CD8-positive, alpha-beta memory T cell (primary cell): ENCODE data around the gene TGM3. TPM values are rescaled to one million over a fixed set of nuclear protein-coding genes. Genes with fewer than 3 reads are reported as not detected.

Experiments
- CTCF ChIA-PET: fragments of 350-600 bp; sonication (Branson Sonifier 250); formaldehyde crosslinking; loops from one replicate; lab custom pipeline; 2021; ENCODE audit warnings: antibody characterized with exemption; lab: Charles Lee
- POLR2A ChIA-PET: fragments of 350-600 bp; sonication (Branson Sonifier 250); formaldehyde crosslinking; loops from one replicate; lab custom pipeline; 2021; ENCODE audit warnings: antibody characterized with exemption; lab: Charles Lee
- DNase-seq, 5 donors: peaks; one replicate each; pipeline versions ENCODE4 v3.0.0 to v3.0.0-alpha.2; 2020 to 2022; ENCODE audit warnings: mixed read lengths in 1 of 5
- H3K27ac ChIP-seq: one replicate; pipeline ENCODE4 v1.7.0; 2013; ENCODE audit warnings: low read depth, mild to moderate bottlenecking, low read length, moderate library complexity
- H3K27me3 ChIP-seq: 2 replicates; pipeline ENCODE4 v1.7.0; 2013; ENCODE audit warnings: low read length, mild to moderate bottlenecking; ENCODE audit not compliant: insufficient read depth, poor library complexity, severe bottlenecking
- H3K36me3 ChIP-seq: 2 replicates; pipeline ENCODE4 v1.7.0; 2013; ENCODE audit warnings: mild to moderate bottlenecking, low read length, moderate library complexity; ENCODE audit not compliant: insufficient read depth
- H3K4me1 ChIP-seq: 2 replicates; pipeline ENCODE4 v1.7.0; 2013; ENCODE audit warnings: mild to moderate bottlenecking, low read length, moderate library complexity; ENCODE audit not compliant: insufficient read depth
- H3K4me3 ChIP-seq: 2 replicates; pipeline ENCODE4 v1.7.0; 2013; ENCODE audit warnings: mild to moderate bottlenecking, low read length
- H3K9me3 ChIP-seq: 2 replicates; pipeline ENCODE4 v1.7.0; 2013; ENCODE audit warnings: mild to moderate bottlenecking, low read length
- H3K27ac Mint-ChIP-seq, 8 donors: one replicate each; pipeline ENCODE4 v1.8.0; 2020 to 2021; ENCODE audit warnings: mixed read lengths in 8 of 8, mild to moderate bottlenecking in 6 of 8, inconsistent platforms in 3 of 8, moderate library complexity in 3 of 8
- H3K27me3 Mint-ChIP-seq, 2 donors: one replicate each; pipeline ENCODE4 v1.8.0; 2020 to 2021; ENCODE audit warnings: mixed read lengths in 2 of 2, mild to moderate bottlenecking in 1 of 2, moderate library complexity in 1 of 2
- H3K36me3 Mint-ChIP-seq, 3 donors: one replicate each; pipeline ENCODE4 v1.8.0; 2020 to 2021; ENCODE audit warnings: mixed read lengths in 3 of 3, inconsistent platforms in 1 of 3, mild to moderate bottlenecking in 1 of 3
- H3K4me1 Mint-ChIP-seq, 3 donors: one replicate each; pipeline ENCODE4 v1.8.0; 2020 to 2021; ENCODE audit warnings: mixed read lengths in 3 of 3, inconsistent platforms in 1 of 3, mild to moderate bottlenecking in 1 of 3
- H3K4me3 Mint-ChIP-seq, 7 donors: one replicate each; pipeline ENCODE4 v1.8.0; 2020 to 2021; ENCODE audit warnings: mixed read lengths in 7 of 7, mild to moderate bottlenecking in 6 of 7, moderate library complexity in 4 of 7, inconsistent platforms in 2 of 7
- H3K9me3 Mint-ChIP-seq, 5 donors: one replicate each; pipeline ENCODE4 v1.8.0; 2020 to 2022; ENCODE audit warnings: mixed read lengths in 5 of 5, mild to moderate bottlenecking in 3 of 5, moderate library complexity in 2 of 5, inconsistent platforms in 1 of 5
- polyA plus RNA-seq: library from polyadenylated mRNA; unstranded; fragments of 300-500 nt; fragmentation: Illumina TruSeq; gene quantifications from one replicate; pipeline ENCODE4 v1.2.3, GENCODE V29; 2021
- total RNA-seq, 2 experiments: library from RNA; stranded (reverse); gene quantifications; one replicate each; pipeline ENCODE4 v1.2.3, GENCODE V29; 2021

The TGM3 gene
- total and polyA plus RNA-seq, 3 experiments from 2014 or later, result not detected

GRCh38 chr20:2364044-2364443, 68.2 kb downstream of the TGM3 start:
- Mint-ChIP-seq H3K36me3 (peaks cover 0 to 4% (median 0%) of the 10 kb centered on the region in 3 donors), H3K9me3 (peaks cover 14 to 28% (median 22%) of the 10 kb centered on the region in 5 donors), H3K4me3 (no peak overlapping the region), H3K27me3 (peaks cover 29 to 48% of the 10 kb centered on the region in 2 donors), H3K4me1 (no peaks in the 10 kb centered on the region), H3K27ac (no peak overlapping the region)
- no peak for DNase-seq
- H3K27ac ChIP-seq, result no peak overlapping the region
- ChIA-PET POLR2A (no interaction called here), CTCF (no interaction called here)
- no peak overlapping the region for H3K4me3 ChIP-seq
- no peaks in the 10 kb centered on the region for H3K36me3 ChIP-seq
- no peaks in the 10 kb centered on the region for H3K9me3 ChIP-seq
- no peaks in the 10 kb centered on the region for H3K4me1 ChIP-seq
- no peaks in the 10 kb centered on the region for H3K27me3 ChIP-seq

DNA sequence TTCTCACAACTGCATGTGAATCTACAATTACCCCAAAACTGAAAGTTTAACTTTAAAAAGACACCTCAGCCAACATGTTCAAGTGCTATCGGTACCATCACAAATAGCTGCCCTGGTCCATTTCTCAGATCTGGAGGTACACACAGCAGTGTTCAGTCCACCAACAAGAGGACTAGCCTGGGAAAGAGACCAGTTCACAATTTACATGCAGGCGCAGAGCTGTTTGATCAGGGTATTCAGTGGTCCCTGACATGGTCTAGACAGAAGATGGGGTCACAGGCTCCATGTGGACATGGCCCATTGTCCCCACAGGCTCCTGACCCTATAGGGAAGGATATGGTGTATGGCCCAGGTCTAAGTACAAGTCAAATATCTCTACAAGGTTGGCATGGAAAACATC, 69.3 kb downstream of the TGM3 start:
- H3K27ac Mint-ChIP-seq, result no peak overlapping the region
- Histone ChIP-seq H3K9me3 (no peaks in the 10 kb centered on the region), H3K27me3 (no peaks in the 10 kb centered on the region), H3K4me1 (no peaks in the 10 kb centered on the region), H3K36me3 (no peaks in the 10 kb centered on the region), H3K4me3 (no peak overlapping the region), H3K27ac (no peak overlapping the region)
- POLR2A ChIA-PET, result no interaction called here
- no peaks in the 10 kb centered on the region for H3K4me1 Mint-ChIP-seq
- DNase-seq, result no peak
- peaks cover 0 to 4% (median 0%) of the 10 kb centered on the region in 3 donors for H3K36me3 Mint-ChIP-seq
- H3K9me3 Mint-ChIP-seq, result peaks cover 11 to 22% (median 19%) of the 10 kb centered on the region in 5 donors
- H3K4me3 Mint-ChIP-seq, result no peak overlapping the region
- CTCF ChIA-PET, result no interaction called here
- peaks cover 35 to 50% of the 10 kb centered on the region in 2 donors for H3K27me3 Mint-ChIP-seq

GRCh38 chr20:2365666-2366065, 69.9 kb downstream of the TGM3 start:
- Mint-ChIP-seq H3K36me3 (peaks cover 0 to 1% (median 0%) of the 10 kb centered on the region in 3 donors), H3K27ac (no peak overlapping the region), H3K4me3 (no peak overlapping the region), H3K4me1 (no peaks in the 10 kb centered on the region), H3K27me3 (peaks cover 32 to 56% of the 10 kb centered on the region in 2 donors), H3K9me3 (peaks cover 8 to 18% (median 14%) of the 10 kb centered on the region in 5 donors)
- H3K4me1 ChIP-seq, result no peaks in the 10 kb centered on the region
- H3K9me3 ChIP-seq, result no peaks in the 10 kb centered on the region
- no peaks in the 10 kb centered on the region for H3K27me3 ChIP-seq
- H3K4me3 ChIP-seq, result no peak overlapping the region
- H3K27ac ChIP-seq, result no peak overlapping the region
- POLR2A ChIA-PET, result no interaction called here
- DNase-seq, result no peak
- H3K36me3 ChIP-seq, result no peaks in the 10 kb centered on the region
- CTCF ChIA-PET, result no interaction called here

GRCh38 chr20:2368621-2369020, 72.8 kb downstream of the TGM3 start:
- peak overlapping the region in 1 of 7 donors; percentile 8 for H3K4me3 Mint-ChIP-seq
- no peaks in the 10 kb centered on the region for H3K36me3 Mint-ChIP-seq
- no peak for DNase-seq
- H3K36me3 ChIP-seq, result no peaks in the 10 kb centered on the region
- H3K27ac ChIP-seq, result no peak overlapping the region
- no peak overlapping the region for H3K27ac Mint-ChIP-seq
- no peak overlapping the region for H3K4me3 ChIP-seq
- peaks cover 0 to 5% (median 0%) of the 10 kb centered on the region in 5 donors for H3K9me3 Mint-ChIP-seq
- ChIA-PET CTCF (no interaction called here), POLR2A (no interaction called here)
- peaks cover 5% of the 10 kb centered on the region for H3K27me3 ChIP-seq
- no peaks in the 10 kb centered on the region for H3K9me3 ChIP-seq
- H3K27me3 Mint-ChIP-seq, result peaks cover 38 to 81% of the 10 kb centered on the region in 2 donors
- H3K4me1 ChIP-seq, result no peaks in the 10 kb centered on the region
- H3K4me1 Mint-ChIP-seq, result no peaks in the 10 kb centered on the region

- Mint-ChIP-seq H3K27ac (no peak overlapping the region), H3K36me3 (no peaks in the 10 kb centered on the region), H3K4me1 (no peaks in the 10 kb centered on the region), H3K9me3 (peaks cover 0 to 5% (median 0%) of the 10 kb centered on the region in 5 donors), H3K4me3 (no peak overlapping the region), H3K27me3 (peaks cover 25 to 71% of the 10 kb centered on the region in 2 donors)
- Histone ChIP-seq H3K9me3 (no peaks in the 10 kb centered on the region), H3K4me1 (no peaks in the 10 kb centered on the region), H3K27ac (no peak overlapping the region), H3K4me3 (no peak overlapping the region), H3K36me3 (no peaks in the 10 kb centered on the region), H3K27me3 (peaks cover 5% of the 10 kb centered on the region)
- ChIA-PET POLR2A (no interaction called here), CTCF (no interaction called here)
- DNase-seq, result no peak
These were observed 77.3 kb downstream of the TGM3 start for GRCh38 chr20:2373098-2373497.

- Histone ChIP-seq H3K9me3 (no peaks in the 10 kb centered on the region), H3K27me3 (peaks cover 5% of the 10 kb centered on the region), H3K4me1 (peaks cover 11% of the 10 kb centered on the region), H3K4me3 (no peak overlapping the region), H3K36me3 (no peaks in the 10 kb centered on the region), H3K27ac (no peak overlapping the region)
- H3K9me3 Mint-ChIP-seq, result no peaks in the 10 kb centered on the region
- CTCF ChIA-PET, result no interaction called here
- no peak overlapping the region for H3K4me3 Mint-ChIP-seq
- no peaks in the 10 kb centered on the region for H3K36me3 Mint-ChIP-seq
- no peak overlapping the region for H3K27ac Mint-ChIP-seq
- DNase-seq, result no peak
- POLR2A ChIA-PET, result no interaction called here
- peaks cover 11 to 14% (median 12%) of the 10 kb centered on the region in 3 donors for H3K4me1 Mint-ChIP-seq
- H3K27me3 Mint-ChIP-seq, result peaks cover 21 to 56% of the 10 kb centered on the region in 2 donors
These were observed 78.7 kb downstream of the TGM3 start for GRCh38 chr20:2374346-2375125.

GRCh38 chr20:2378893-2379292, 83.1 kb downstream of the TGM3 start:
- Histone ChIP-seq H3K4me1 (peaks cover 18% of the 10 kb centered on the region), H3K36me3 (no peaks in the 10 kb centered on the region), H3K27ac (no peak overlapping the region), H3K27me3 (no peaks in the 10 kb centered on the region), H3K4me3 (no peak overlapping the region), H3K9me3 (no peaks in the 10 kb centered on the region)
- ChIA-PET POLR2A (no interaction called here), CTCF (interaction anchor here (1.1 kb wide), 1 partner anchor 9 kb away, joined by 3 read pairs; no protein-coding TSS in a partner anchor)
- Mint-ChIP-seq H3K27me3 (peaks cover 6 to 19% of the 10 kb centered on the region in 2 donors), H3K4me1 (peaks cover 19 to 26% (median 22%) of the 10 kb centered on the region in 3 donors), H3K36me3 (no peaks in the 10 kb centered on the region), H3K9me3 (no peaks in the 10 kb centered on the region), H3K27ac (no peak overlapping the region), H3K4me3 (peak overlapping the region in 3 of 7 donors; percentile 56 to 63 (median 61))
- DNase-seq, result no peak

DNA sequence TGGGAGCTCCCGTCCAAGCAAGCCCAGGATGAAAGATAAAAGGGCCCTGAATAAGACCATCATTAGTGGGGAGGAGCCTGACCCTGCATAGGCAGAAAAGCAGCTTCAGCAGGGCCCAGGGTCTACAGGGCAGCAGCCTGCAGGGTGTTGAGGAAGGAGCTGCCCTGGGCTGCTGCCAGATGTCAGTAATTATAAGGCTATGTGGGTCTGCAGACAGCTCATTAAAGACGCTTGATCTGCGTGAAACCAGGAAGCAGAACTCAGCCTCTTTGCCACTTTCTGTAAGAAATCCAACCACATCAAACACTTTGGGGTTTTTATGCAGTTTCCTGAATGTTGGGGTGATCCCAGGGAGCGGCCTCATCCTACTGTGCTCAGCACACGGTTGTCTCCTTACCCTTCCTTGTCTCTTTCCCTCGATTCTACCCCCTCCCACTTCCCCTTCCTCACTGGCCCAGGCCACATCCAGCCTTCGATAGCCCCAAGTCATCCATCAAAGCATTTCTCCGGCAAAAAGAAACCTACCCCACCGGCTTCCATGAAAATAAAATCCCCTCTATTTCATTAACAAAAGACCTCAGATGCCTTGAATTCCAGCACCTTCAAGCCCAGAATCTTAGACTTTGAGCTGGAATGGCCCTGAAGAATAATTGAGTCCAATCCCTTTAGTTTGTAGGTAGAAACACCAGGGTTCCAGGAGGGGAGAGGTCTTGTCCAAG, 83.9 kb downstream of the TGM3 start:
- H3K27me3 Mint-ChIP-seq, result peaks cover 6 to 11% of the 10 kb centered on the region in 2 donors
- peak overlapping the region in 6 of 7 donors; percentile 9 to 63 (median 58) for H3K4me3 Mint-ChIP-seq
- Histone ChIP-seq H3K4me1 (peaks cover 18% of the 10 kb centered on the region), H3K27ac (no peak overlapping the region), H3K4me3 (no peak overlapping the region), H3K36me3 (no peaks in the 10 kb centered on the region), H3K27me3 (no peaks in the 10 kb centered on the region), H3K9me3 (no peaks in the 10 kb centered on the region)
- peaks cover 22 to 31% (median 24%) of the 10 kb centered on the region in 3 donors for H3K4me1 Mint-ChIP-seq
- H3K36me3 Mint-ChIP-seq, result no peaks in the 10 kb centered on the region
- DNase-seq, result peak in 2 of 5 donors; percentile 18 to 49
- H3K27ac Mint-ChIP-seq, result peak overlapping the region in 6 of 8 donors; percentile 28 to 54 (median 37)
- H3K9me3 Mint-ChIP-seq, result no peaks in the 10 kb centered on the region
- CTCF ChIA-PET, result interaction anchor here (1.1 kb wide), 1 partner anchor 9 kb away, joined by 3 read pairs; no protein-coding TSS in a partner anchor
- POLR2A ChIA-PET, result no interaction called here
